Head of caudate nucleus (tissue), 42 donors: ENCODE data around the gene BCAP31.
"Not testable (repeated sequence)": the region's sequence is repeated elsewhere in the genome, so short reads cannot be mapped to it uniquely, and the experiment has no call there.

Source experiments
- DNase-seq, 42 donors: peaks; one replicate each; pipeline versions ENCODE4 v3.0.0 to v3.0.0-alpha.2; 2020 to 2021; ENCODE audit warnings: mixed read lengths in 7 of 42
- intact Hi-C: fragments of 100-400 bp; cut with DNase I; formaldehyde crosslinking; loops from one replicate; pipeline ENCODE4 v1.15.0; 2022

BCAP31 gene

GRCh38 chrX:153725039-153725831, 1.0 kb upstream of the BCAP31 start:
- no peak for DNase-seq
- intact Hi-C loops = no loop called here

- intact Hi-C loops = no loop called here
- DNase-seq = peak in 6 of 42 donors; percentile 18 to 48 (median 38)
These were observed 586 bp downstream of the BCAP31 start for GRCh38 chrX:153723351-153724251.

- no peak for DNase-seq
- intact Hi-C loops = no loop called here
These were observed 1.4 kb downstream of the BCAP31 start for GRCh38 chrX:153722704-153723350.

- no peak for DNase-seq
- intact Hi-C loops = no loop called here
These were observed 4.5 kb downstream of the BCAP31 start for GRCh38 chrX:153719701-153720100.

- intact Hi-C loops = no loop called here
These were observed 4.9 kb downstream of the BCAP31 start for GRCh38 chrX:153719238-153719637.

GRCh38 chrX:153717445-153717844, 6.7 kb downstream of the BCAP31 start:
- no peak for DNase-seq
- intact Hi-C loops = no loop called here

More at GRCh38 chrX:153719238-153719637, 4.9 kb downstream of the BCAP31 start:
- DNase-seq = no peak

- intact Hi-C loops = no loop called here
- DNase-seq = no peak
These were observed 9.9 kb downstream of the BCAP31 start for GRCh38 chrX:153714256-153714655.

GRCh38 chrX:153709726-153710674, 14.2 kb downstream of the BCAP31 start:
- no peak for DNase-seq
- intact Hi-C loops = no loop called here

- intact Hi-C loops = no loop called here
These were observed 15.8 kb downstream of the BCAP31 start for GRCh38 chrX:153708415-153708814.

GRCh38 chrX:153707406-153707805, 16.8 kb downstream of the BCAP31 start:
- intact Hi-C loops = no loop called here
- no peak for DNase-seq

More at GRCh38 chrX:153708415-153708814, 15.8 kb downstream of the BCAP31 start:
- peak; percentile 47 to 87 (median 79) for DNase-seq

- intact Hi-C loops = no loop called here
These were observed 17.4 kb downstream of the BCAP31 start for GRCh38 chrX:153706799-153707198.

GRCh38 chrX:153705403-153706060, 18.7 kb downstream of the BCAP31 start:
- DNase-seq, intact Hi-C loops: not testable (repeated sequence)

More at GRCh38 chrX:153706799-153707198, 17.4 kb downstream of the BCAP31 start:
- no peak for DNase-seq

GRCh38 chrX:153704631-153705402, 19.4 kb downstream of the BCAP31 start:
- intact Hi-C loops, DNase-seq: not testable (repeated sequence)

GRCh38 chrX:153704021-153704526, 20.1 kb downstream of the BCAP31 start:
- intact Hi-C loops = no loop called here
- DNase-seq = no peak

- intact Hi-C loops = no loop called here
- peak in 1 of 42 donors; percentile 21 for DNase-seq
These were observed 21.2 kb downstream of the BCAP31 start for GRCh38 chrX:153703036-153703370.

GRCh38 chrX:153702336-153703035, 21.7 kb downstream of the BCAP31 start:
- DNase-seq = no peak
- intact Hi-C loops = no loop called here
